GM23248 (cell line): Measurements from ENCODE around the gene CORO2A. TPM values are rescaled to one million over a fixed set of nuclear protein-coding genes. Genes with fewer than 3 reads are reported as not detected.

ENCODE experiments used
- DNase-seq: peaks from one replicate; pipeline ENCODE4 v3.0.0-alpha.2; 2015
- H2AFZ ChIP-seq: fragments of 200-600 bp; sonication (generic); 2 replicates; pipeline ENCODE4 v1.6.1; 2016; ENCODE audit warnings: antibody characterized with exemption
- H3F3A ChIP-seq: fragments of 200-600 bp; sonication (generic); 2 replicates; pipeline ENCODE4 v1.6.1; 2016; ENCODE audit warnings: mild to moderate bottlenecking, antibody characterized with exemption, mixed run types; ENCODE audit not compliant: insufficient read depth
- H3K27ac ChIP-seq: fragments of 200-600 bp; sonication (generic); 2 replicates; pipeline ENCODE4 v1.5.1; 2016; ENCODE audit warnings: mild to moderate bottlenecking
- H3K27me3 ChIP-seq: fragments of 200-600 bp; sonication (generic); replicated peaks from 2 replicates; pipeline ENCODE4 v1.6.1; 2016; ENCODE audit warnings: mild to moderate bottlenecking; ENCODE audit not compliant: insufficient read depth
- H3K36me3 ChIP-seq: fragments of 200-600 bp; sonication (generic); 2 replicates; pipeline ENCODE4 v1.6.1; 2016; ENCODE audit warnings: low read depth, mild to moderate bottlenecking
- H3K4me1 ChIP-seq: fragments of 200-600 bp; sonication (generic); 2 replicates; pipeline ENCODE4 v1.6.1; 2016; ENCODE audit warnings: mild to moderate bottlenecking; ENCODE audit not compliant: insufficient read depth
- H3K4me2 ChIP-seq: fragments of 200-600 bp; sonication (generic); one replicate; pipeline ENCODE4 v1.6.1; 2016; ENCODE audit warnings: mild to moderate bottlenecking; ENCODE audit not compliant: unreplicated experiment
- H3K4me3 ChIP-seq: fragments of 200-600 bp; sonication (generic); 2 replicates; pipeline ENCODE4 v1.5.1; 2016; ENCODE audit warnings: mild to moderate bottlenecking
- H3K79me2 ChIP-seq: fragments of 200-600 bp; sonication (generic); 2 replicates; pipeline ENCODE4 v1.6.1; 2016; ENCODE audit warnings: mild to moderate bottlenecking; ENCODE audit not compliant: insufficient read depth
- H3K9ac ChIP-seq: fragments of 200-600 bp; sonication (generic); 2 replicates; pipeline ENCODE4 v1.6.1; 2016; ENCODE audit warnings: mild to moderate bottlenecking
- H3K9me2 ChIP-seq: fragments of 200-600 bp; sonication (generic); 2 replicates; pipeline ENCODE4 v1.6.1; 2016; ENCODE audit warnings: mixed run types, mild to moderate bottlenecking, moderate library complexity; ENCODE audit not compliant: insufficient read depth
- H3K9me3 ChIP-seq: fragments of 200-600 bp; sonication (generic); one replicate; pipeline ENCODE4 v1.6.1; 2017; ENCODE audit warnings: low read depth
- H4K20me1 ChIP-seq: fragments of 200-600 bp; sonication (generic); 2 replicates; pipeline ENCODE4 v1.6.0; 2016; ENCODE audit not compliant: insufficient read depth
- EZH2 ChIP-seq: fragments of 200-600 bp; sonication (generic); IDR thresholded peaks from 2 replicates; pipeline ENCODE4 v1.6.1; 2018; ENCODE audit warnings: antibody characterized with exemption, mild to moderate bottlenecking; ENCODE audit not compliant: insufficient read depth, poor library complexity, severe bottlenecking
- EZH2phosphoT487 ChIP-seq: fragments of 200-600 bp; sonication (generic); IDR thresholded peaks from 2 replicates; pipeline ENCODE4 v1.6.1; 2018; ENCODE audit warnings: antibody characterized with exemption, moderate library complexity, mild to moderate bottlenecking, low read depth; ENCODE audit not compliant: insufficient read depth
- WGBS, 2 experiments: methylation state at CpG; one replicate each; pipeline ENCODE4 v1.1.6; 2015 to 2017; ENCODE audit warnings: low lambda C conversion rate in 2 of 2, low coverage in 1 of 2; ENCODE audit errors: missing lambda C conversion rate in 2 of 2; 5-methylcytosine and 5-hydroxymethylcytosine counted together
- in situ Hi-C: fragments of 300-500 bp; cut with MboI; formaldehyde crosslinking; loops from 2 replicates; pipeline ENCODE4 v1.15.0; 2020
- polyA plus RNA-seq: library from polyadenylated mRNA; unstranded; fragments of >200 nt; fragmentation: Nextera tagmentation; extraction: Ambion mirVana; gene quantifications from 2 replicates; pipeline ENCODE4 v1.2.1, GENCODE V29; 2016
- total RNA-seq: library from RNA; depleted of rRNA; stranded (reverse); fragments of >200 nt; shearing (Covaris generic); gene quantifications from 2 replicates; pipeline ENCODE4 v1.2.3, GENCODE V29; 2014

The CORO2A gene
- total and polyA plus RNA-seq, 2 experiments from 2014 or later: 0.86 to 1.3 TPM

- Histone ChIP-seq H3K9me3 (no peaks in the 10 kb centered on the region), H3F3A (peaks cover 8% of the 10 kb centered on the region; the same call in 1 of the 2 replicates), H3K27me3 (no peaks in the 10 kb centered on the region), H3K4me2 (no peak overlapping the region), H3K27ac (no peak overlapping the region), H3K9me2 (no peaks in the 10 kb centered on the region), H3K4me3 (no peak overlapping the region), H3K4me1 (no peaks in the 10 kb centered on the region), H2AFZ (no peak overlapping the region), H3K9ac (no peak overlapping the region), H3K36me3 (no peaks in the 10 kb centered on the region), H4K20me1 (no peaks in the 10 kb centered on the region), H3K79me2 (no peaks in the 10 kb centered on the region)
- DNase-seq: no peak
- TF ChIP-seq EZH2 (no peak), EZH2phosphoT487 (no peak)
- in situ Hi-C loops: no loop called here
- WGBS, 2 experiments: 69 to 71% methylated on average over 6 of the region's 6 CpGs
Observed at GRCh38 chr9:98189412-98189811, 3.0 kb downstream of the CORO2A start.

- no peak overlapping the region for H3K9ac ChIP-seq
- H3K4me2 ChIP-seq: no peak overlapping the region
- H3K36me3 ChIP-seq: no peaks in the 10 kb centered on the region
- H3K27me3 ChIP-seq: no peaks in the 10 kb centered on the region
- no peaks in the 10 kb centered on the region for H3K79me2 ChIP-seq
- 89 to 92% methylated on average over 5 of the region's 5 CpGs for WGBS, 2 experiments
- no peaks in the 10 kb centered on the region for H3F3A ChIP-seq
- no peak for TF ChIP-seq EZH2phosphoT487
- no peak for TF ChIP-seq EZH2
- in situ Hi-C loops: no loop called here
- H3K9me3 ChIP-seq: no peaks in the 10 kb centered on the region
- H3K27ac ChIP-seq: no peak overlapping the region
- no peak overlapping the region for H2AFZ ChIP-seq
- H3K9me2 ChIP-seq: no peaks in the 10 kb centered on the region
- H4K20me1 ChIP-seq: no peaks in the 10 kb centered on the region
- no peak overlapping the region for H3K4me3 ChIP-seq
- no peak for DNase-seq
- H3K4me1 ChIP-seq: no peaks in the 10 kb centered on the region
Observed at GRCh38 chr9:98187926-98188325, 4.5 kb downstream of the CORO2A start.

- no peak overlapping the region for H3K9ac ChIP-seq
Observed at GRCh38 chr9:98186236-98186635, 6.2 kb downstream of the CORO2A start.

GRCh38 chr9:98185611-98186171 lies 6.7 kb downstream of the CORO2A start:
- in situ Hi-C loops: no loop called here
- no peak overlapping the region for H3K27ac ChIP-seq
- H3K9me3 ChIP-seq: no peaks in the 10 kb centered on the region
- H2AFZ ChIP-seq: no peak overlapping the region
- no peak overlapping the region for H3K4me3 ChIP-seq
- H3K36me3 ChIP-seq: no peaks in the 10 kb centered on the region
- H3K27me3 ChIP-seq: no peaks in the 10 kb centered on the region
- no peaks in the 10 kb centered on the region for H3F3A ChIP-seq
- TF ChIP-seq EZH2 (no peak), EZH2phosphoT487 (no peak)
- H4K20me1 ChIP-seq: no peaks in the 10 kb centered on the region
- DNase-seq: peak; percentile 20
- H3K4me1 ChIP-seq: no peaks in the 10 kb centered on the region
- no peak overlapping the region for H3K4me2 ChIP-seq
- no peak overlapping the region for H3K9ac ChIP-seq
- 48 to 51% methylated on average over 6 of the region's 6 CpGs for WGBS, 2 experiments
- H3K79me2 ChIP-seq: no peaks in the 10 kb centered on the region
- H3K9me2 ChIP-seq: no peaks in the 10 kb centered on the region

More at GRCh38 chr9:98186236-98186635, 6.2 kb downstream of the CORO2A start:
- in situ Hi-C loops: no loop called here
- Histone ChIP-seq H3K4me3 (no peak overlapping the region), H3K9me3 (no peaks in the 10 kb centered on the region), H3K27me3 (no peaks in the 10 kb centered on the region), H3K4me2 (no peak overlapping the region), H3K79me2 (no peaks in the 10 kb centered on the region), H3K36me3 (no peaks in the 10 kb centered on the region), H4K20me1 (no peaks in the 10 kb centered on the region), H2AFZ (no peak overlapping the region), H3K27ac (no peak overlapping the region), H3F3A (no peaks in the 10 kb centered on the region), H3K9me2 (no peaks in the 10 kb centered on the region), H3K4me1 (no peaks in the 10 kb centered on the region)
- TF ChIP-seq EZH2phosphoT487: no peak
- no peak for TF ChIP-seq EZH2
- 24 to 50% methylated on average over 1 of the region's 1 CpG for WGBS, 2 experiments
- DNase-seq: no peak
